Activated CD4-positive, alpha-beta T cell treated with anti-CD3 and anti-CD28 coated beads, Interleukin-2, amount 50 U/mL, for 16 hours (primary cell): Measurements from ENCODE around the gene MSTO1.
"Not testable (repeated sequence)": the region's sequence is repeated elsewhere in the genome, so short reads cannot be mapped to it uniquely, and the experiment has no call there.

Experiments
- DNase-seq: peaks from one replicate; pipeline ENCODE4 v3.0.0-alpha.2; 2020

Gene MSTO1

DNA sequence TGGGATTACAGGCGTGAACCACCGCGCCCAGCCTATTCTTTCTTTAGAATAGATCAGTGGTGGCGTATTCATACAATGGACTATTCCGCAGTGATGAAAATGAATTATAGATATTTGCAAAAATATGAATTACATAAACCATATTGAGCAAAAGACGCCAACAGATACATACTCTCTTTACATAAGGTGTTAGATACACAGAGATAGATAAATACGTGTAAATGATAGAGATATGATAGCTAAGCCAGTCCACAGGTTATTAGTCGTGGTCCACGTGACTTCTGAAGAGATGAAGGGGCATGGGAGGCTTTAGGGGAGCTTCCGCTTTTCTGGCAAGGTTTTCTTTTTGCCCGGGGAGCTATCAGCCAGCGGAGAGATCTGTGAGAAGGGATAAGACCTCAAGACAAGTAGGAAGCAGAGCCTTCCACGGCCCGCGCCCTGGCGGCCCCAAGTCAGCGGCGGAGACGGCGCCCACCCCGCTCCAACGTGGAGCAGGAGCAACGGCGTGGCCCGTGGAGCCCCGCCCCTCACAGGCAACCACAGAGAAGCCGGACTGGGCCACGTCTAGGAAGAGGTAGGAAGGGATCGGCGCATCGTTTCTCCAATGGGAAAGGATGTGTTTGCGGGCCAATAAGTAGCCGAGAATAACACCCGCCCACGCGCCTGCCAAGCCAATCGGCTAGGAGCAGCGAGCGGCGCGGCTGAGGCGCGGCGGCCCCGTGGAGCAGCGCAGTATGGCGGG lies at the start of gene MSTO1:
TSS of gene MSTO1 (plus strand) at position 704 of the 742 bp plus-strand sequence. CDS start at position 735, 31 bp downstream.
- DNase-seq, result peak; percentile 98

DNA sequence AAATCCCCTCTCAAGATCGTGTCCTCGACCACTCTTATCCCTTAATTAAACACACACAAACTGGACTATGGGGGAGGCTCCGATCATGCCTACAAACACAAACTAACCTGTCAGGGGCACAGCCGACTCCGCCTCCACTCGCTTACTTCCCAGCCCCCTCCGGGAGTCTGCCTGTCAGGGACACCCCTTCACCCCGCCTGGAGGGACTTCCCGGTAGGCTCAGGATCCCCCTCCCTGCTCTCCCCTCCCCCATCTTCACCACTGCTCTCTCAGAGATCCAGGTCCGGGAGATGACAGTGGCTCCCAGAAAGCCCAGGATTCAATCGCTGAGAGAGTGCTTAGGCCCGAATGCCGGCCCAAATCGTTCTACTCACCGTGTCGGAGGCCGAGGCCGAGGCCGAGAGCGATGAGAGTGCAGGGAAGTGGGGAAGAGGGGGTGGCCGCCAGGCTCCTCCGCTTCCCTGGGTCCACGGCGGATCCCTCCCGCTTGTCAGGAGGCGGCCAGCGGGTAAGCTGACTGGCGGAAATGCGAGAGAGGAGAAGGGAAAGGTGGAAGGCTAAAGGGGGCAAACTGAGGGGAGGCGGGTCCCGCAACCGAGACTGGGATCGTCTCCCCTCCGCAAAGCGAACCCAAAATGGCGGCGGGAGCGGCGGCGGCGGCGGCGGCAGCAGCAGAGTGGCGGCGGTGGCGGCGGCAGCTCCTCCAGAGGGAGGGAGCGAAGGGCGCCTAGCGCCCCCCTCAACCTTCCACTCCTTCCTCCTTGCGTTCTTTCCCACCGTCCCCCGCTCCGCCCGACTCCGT lies 48.0 kb upstream of the MSTO1 start:
- DNase-seq, result peak; percentile 46

DNA sequence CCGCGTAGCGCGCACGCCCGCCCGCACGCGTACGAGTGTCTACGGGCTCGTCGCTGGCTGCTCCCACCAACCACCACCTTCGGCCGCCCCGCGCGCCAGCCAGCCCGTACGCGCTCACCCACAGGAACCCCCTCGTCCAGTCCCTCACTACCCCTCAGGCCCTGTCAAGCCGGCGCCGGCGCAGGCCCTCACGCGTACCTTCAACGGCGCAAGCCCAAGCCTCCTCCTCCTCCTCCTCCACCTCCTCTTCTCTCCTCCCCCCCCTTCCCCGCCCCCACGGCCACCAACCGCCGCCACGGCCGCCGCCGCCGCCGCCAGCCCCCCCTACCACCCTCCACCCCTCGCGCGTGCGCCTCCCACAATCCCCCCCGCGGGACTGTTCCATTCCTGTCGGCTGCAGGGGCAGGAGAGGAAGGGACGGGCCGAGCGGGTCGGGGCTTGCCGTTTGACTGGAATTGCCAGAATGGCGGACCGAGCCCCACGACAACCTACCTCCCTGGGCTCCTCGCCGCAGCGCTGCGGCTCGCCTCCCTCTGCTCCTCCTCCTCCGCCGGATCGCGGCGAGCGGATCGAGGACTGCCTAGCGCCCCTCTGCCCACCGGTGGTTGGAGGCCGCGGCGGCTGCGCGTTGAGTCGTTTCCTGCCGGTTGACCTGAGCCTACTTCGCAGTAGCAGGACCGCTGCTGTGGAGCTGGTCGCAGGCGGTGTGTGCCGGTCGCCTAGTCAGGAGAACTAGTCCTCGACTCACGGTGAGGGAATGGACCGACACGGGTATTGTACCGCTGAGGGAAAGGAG lies 47.2 kb upstream of the MSTO1 start, which contains the start of gene ASH1L:
TSS of gene ASH1L (minus strand) at position 223 of the 796 bp plus-strand sequence. CDS start 41,284 bp downstream, outside the sequence.
- peak; percentile 93 for DNase-seq

DNA sequence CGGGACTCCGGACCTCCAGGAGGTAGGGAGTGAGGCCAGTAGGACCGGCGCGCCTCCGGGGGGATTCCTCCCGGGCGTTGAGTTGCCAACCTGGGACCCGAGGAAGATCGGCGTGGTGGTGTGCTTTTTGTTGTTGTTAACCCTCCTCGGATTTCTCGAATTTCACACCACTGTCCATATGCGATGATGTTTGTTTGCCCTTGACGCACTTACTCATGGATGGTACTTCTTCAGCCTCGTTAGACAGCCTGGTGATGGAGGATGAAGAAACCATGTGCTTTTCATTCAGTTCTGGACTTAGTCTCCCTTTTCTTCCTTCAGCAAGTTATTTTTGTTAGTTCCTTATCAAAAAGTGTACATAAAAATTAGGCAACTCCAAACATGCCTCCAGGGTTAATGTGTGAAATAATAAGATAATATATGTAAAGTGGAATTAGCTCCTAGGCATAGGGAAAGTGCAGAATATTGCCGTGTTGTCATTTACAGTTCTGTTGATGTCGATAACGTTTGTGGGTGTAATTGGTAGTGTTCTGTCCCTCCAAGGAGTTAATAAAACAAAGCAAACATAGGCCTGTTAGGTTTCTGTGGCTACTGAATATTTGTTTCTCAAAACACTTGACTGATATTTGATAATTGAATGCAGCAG lies 46.5 kb upstream of the MSTO1 start:
- peak; percentile 15 for DNase-seq

DNA sequence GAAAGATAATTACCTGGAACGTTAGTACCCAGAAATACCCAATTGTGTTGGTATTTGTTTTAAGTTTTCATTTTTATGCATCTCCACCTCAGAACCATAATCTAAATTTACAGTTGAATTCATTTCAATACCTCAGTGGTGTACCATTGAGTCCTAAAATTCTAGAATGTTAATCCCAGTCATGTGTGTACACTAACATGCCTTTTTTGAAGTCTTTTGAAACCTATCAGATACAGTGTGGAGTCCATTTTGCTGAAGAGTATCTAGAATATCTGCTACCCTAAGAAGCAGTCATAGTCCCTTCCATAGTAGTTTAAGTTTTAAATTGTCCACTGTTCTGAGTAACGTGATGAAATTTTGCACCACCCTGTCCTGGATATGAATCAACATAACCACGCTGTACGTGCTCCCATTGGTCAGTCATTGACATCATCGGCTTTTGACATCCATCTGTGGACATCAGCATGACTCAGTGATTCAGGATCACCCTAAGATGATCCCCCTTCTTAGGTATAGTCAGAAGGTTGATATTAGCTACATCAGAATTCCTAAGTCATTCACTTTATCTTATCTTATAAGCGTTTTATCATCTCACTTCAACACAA lies 39.9 kb upstream of the MSTO1 start:
- no peak for DNase-seq

DNA sequence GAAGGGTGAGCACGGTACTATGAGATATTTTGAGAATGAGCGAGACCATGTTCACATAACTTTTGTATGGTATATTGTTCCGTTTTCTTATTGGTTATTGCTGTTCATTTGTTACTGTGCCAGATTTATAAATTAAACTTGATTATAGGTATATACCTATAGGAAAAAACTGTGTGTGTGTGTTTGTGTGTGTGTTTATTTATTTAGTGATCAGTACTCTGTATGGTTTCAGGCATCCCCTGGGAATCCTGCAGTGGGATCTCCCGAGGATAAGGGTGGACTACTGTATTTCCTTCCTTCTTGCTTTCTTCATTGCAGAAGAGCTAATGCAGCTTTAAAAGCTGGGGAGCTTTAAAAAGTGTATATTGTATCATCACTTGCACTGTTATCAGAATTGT lies 39.4 kb upstream of the MSTO1 start:
- no peak for DNase-seq

DNA sequence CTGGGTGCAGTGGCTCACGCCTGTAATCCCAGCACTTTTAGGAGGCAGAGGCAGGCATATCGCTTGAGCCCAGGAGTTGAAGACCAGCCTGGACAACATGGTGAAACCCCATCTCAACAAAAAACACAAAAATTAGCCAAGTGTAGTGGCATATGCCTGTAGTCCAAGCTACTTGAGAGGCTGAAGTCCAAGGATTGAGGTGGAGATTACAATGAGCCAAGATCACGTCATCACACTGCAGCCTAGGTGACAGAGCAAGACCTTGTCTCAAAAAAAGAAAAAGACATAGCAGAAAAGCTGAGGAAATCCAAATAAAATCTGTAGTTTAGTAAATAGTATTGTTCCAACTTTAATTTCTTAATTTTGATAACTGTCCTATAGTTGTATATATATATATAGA lies 35.9 kb upstream of the MSTO1 start:
- DNase-seq, result no peak

DNA sequence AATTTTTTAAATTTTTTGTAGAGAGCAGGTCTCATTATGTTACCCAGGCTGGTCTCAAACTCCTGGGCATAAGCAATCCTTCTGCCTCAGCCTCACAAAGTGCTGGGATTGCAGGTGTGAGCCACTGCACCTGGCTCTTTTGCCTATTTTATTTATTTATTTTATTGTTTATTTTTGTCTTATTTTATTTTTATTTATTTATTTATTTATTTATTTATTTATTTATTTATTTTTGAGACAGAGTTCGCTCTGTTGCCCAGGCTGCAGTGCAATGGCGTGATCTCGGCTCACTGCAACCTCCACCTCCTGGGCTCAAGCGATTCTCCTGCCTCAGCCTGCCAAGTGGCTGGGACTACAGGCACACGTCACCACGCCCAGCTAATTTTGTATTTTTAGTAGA lies 34.4 kb upstream of the MSTO1 start:
- not testable (repeated sequence) for DNase-seq

DNA sequence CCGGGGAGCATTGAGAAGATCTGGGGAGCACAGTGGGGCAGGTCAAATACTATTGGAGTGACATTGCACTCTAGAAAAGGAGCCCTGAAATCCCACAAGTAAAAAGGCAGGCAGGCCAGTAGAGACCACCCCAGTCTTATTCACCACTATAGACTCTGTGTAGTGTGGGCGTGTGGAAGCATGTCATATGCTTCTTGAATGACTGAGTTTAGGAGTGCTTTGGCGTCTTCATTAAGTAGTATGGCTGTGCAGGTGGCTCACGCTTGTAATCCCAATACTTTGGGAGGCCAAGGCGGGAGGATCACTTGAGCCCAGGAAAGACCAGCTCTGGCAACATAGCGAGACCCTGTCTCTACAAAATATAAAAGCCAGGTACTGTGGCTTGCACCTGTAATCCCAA lies 26.2 kb upstream of the MSTO1 start:
- not testable (repeated sequence) for DNase-seq

DNA sequence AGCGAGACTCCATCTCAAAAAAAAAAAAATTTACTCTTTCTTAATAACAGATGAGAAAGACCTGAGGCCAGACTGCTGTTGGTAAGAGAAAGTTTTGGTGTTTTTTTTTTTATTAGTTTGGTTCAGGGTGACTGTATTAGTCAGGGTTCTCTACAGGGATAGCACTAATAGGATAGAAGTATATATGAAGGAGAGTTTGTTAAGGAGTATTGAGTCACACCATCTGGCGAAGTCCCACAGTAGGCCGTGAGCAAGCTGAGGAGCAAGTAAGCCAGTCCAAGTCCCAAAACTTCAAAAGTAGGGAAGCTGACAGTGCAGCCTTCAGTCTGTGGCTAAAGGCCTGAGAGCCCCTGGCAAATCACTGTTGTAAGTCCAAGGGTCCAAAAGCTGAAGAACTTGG lies 20.7 kb upstream of the MSTO1 start:
- not testable (repeated sequence) for DNase-seq

DNA sequence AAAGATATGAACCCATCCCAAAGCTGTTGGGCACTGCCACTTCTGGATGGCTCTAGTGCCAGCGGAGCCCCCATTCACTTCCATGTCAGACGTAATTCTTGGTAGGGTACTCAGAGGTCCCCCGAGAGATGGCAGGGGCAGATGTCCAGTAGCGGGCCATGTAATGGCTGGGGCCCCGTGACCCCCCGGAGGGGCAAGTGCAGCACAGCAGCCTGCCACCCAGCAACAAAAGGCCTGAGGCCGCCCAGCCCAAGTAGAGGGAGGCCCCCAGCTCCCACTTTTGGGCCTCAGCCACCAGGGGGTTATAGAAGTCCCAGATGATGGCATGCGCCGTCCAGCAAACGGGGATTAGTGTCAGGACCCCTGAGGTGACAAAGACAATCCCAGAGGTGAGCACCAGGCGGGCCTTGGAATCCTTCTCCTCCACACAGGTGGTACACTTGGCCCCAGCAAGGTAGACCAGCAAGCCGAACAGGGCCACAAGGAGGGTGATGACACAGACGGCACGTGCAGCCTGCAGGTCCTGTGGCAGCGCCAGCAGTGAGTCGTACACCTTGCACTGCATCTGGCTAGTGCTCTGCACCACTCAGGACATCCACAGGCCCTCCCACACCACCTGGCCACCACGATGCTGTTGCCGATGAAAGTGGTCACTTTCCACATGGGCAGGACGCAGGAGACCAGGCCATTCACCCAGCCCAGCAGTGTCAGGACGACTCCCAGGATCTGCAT lies 19.3 kb upstream of the MSTO1 start:
- DNase-seq, result not testable (repeated sequence)

DNA sequence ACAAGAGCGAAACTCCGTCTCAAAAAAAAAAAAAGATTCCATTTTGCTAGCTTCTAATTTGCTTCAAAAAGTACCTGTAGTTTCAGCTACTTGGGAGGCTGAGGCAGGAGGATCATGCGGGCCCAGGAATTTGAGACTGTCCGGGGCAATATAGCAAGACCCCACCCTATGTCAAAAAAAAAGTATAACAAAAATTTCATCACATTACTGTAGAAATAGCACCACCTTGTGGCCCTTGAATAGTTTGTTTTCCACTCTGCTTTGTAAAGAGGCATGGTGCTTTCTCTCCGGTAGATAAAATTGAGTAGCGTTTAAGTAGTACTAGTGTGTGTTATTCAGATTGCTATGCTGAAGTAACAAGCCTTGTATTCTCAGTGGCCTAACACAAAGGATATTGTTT lies 18.2 kb upstream of the MSTO1 start:
- DNase-seq, result peak; percentile 65

DNA sequence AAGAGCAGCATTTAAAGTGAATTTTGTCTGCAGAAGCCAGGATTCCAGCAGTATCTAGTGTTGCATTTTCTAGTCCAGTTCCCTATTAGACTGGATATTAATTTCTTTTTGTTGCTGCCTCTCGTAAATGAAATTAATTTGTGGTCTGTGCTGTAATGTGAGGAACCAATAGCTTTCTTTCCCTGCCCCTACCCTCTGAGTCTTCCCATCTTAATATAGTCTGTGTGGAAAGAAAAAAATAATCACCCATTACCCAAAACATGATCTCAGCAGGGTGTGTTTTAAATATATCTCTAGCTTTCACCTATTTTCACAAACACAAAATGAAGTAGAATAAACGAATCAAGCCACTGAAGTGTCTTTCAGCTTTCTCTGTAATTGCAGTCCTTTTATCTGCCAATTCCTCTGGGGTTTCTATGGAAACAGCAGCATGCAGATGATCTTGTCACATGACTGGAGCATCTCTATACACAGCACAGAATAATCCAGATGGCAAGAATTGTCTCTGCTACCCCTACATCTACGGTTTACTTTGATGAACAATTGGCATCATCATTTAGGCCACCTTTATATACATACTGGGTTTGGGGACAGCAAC lies 14.0 kb upstream of the MSTO1 start:
- DNase-seq, result not testable (repeated sequence)

DNA sequence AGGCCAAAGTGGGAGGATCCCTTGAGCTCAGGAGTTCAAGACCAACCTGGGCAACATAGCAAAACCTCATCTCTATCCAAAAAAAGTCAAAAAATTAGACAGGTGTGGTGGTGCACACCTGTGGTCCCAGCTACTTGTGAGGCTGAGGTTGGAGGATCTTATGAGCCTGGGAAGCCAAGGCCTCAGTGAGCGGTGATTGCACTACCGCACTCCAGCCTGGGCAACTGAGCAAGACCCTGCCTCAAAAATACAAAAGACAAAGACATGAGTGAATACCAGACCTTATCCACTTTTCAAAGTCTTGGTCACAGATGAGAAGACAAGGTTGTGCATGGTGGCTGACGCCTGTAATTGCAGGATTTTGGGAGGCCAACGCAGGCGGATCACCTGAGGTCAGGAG lies 13.2 kb upstream of the MSTO1 start:
- no peak for DNase-seq

DNA sequence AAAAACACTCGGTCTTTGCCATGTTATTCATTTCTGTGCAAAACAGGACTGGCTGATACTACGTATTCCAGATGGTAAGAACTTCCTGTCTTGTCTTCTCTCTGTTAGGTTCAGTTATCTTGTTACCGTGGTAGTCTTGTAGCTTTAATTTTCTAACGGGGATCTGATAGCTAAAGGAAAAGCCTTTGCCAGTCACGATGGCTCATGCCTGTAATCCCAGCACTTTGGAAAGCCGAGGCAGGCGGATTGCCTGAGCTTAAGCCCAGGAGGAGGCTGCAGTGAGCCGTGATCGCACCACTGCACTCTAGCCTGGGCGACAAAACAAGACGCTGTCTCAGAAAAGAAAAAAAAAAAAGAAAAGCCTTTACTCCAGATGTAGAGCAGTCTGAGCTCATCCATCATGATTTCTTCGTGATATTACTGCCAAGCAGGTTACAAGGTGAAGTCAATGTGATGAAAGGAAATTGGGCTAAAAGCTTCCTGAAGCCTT lies 11.1 kb upstream of the MSTO1 start:
- DNase-seq, result no peak

DNA sequence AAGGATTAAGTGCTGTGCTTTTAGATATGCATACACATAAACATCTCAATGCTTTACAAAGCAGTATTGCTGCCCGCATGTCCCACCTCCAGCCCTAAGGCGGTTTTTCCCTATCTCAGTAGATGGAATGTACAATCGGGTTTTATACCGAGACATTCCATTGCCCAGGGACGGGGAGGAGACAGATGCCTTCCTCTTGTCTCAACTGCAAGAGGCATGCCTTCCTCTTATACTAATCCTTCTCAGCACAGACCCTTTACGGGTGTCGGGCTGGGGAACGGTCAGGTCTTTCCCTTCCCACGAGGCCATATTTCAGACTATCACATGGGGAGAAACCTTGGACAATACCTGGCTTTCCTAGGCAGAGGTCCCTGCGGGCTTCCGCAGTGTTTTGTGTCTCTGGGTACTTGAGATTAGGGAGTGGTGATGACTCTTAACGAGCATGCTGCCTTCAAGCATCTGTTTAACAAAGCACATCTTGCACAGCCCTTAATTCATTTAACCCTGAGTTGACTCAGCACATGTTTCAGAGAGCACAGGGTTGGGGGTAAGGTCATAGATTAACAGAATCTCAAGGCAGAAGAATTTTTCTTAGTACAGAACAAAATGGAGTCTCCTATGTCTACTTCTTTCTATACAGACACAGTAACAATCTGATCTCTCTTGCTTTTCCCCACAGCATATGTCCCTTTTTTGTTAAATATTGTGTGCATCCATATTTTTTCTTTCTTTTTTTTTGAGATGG lies 10.0 kb upstream of the MSTO1 start:
- not testable (repeated sequence) for DNase-seq

DNA sequence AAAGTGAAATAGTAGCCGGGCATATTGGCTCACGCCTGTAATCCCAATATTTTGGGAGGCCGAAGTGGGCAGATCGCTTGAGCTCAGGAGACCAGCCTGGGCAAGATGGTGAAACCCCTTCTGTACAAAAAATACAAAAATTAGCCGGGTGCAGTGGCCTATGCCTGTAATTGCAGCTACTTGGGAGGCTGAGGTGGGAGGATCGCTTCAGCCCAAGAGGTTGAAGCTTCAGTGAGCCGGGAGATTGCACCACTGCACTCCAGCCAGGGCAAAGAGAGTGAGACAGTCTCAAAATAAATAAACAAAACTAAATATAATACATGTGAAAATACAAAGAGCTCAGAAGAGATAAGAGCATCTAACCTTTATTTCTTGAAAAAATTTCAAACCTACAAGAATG lies 2.3 kb upstream of the MSTO1 start:
- no peak for DNase-seq

DNA sequence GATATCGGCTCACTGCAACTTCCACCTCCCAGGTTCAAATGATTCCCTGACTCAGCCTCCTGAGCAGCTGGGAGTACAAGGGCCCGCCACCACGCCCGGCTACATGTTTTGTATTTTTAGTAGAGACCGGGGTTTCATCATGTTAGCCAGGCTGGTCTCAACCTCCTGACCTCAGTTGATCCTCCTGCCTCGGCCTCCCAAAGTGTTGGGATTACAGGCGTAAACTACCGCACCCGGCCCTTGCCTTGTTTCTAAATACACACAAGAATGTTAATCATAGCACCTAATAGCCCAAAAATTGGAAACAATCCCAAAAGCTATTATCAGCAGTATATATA lies 1.2 kb upstream of the MSTO1 start:
- DNase-seq, result no peak

DNA sequence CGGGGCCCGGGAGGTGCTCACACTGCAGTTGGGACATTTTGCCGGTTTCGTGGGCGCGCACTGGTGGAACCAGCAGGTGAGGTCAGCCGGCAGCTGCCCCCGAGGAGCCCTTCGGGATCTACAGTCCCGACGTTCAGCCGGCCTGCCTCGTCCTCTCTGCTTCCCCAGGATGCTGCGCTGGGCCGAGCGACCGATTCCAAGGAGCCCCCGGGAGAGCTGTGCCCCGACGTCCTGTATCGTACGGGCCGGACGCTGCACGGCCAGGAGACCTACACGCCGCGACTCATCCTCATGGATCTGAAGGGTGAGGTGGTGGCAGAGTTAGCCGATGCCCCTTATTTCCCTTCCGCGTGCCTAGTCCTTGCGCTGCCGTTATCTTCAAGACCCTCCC lies 234 bp downstream of the MSTO1 start:
- DNase-seq, result not testable (repeated sequence)

DNA sequence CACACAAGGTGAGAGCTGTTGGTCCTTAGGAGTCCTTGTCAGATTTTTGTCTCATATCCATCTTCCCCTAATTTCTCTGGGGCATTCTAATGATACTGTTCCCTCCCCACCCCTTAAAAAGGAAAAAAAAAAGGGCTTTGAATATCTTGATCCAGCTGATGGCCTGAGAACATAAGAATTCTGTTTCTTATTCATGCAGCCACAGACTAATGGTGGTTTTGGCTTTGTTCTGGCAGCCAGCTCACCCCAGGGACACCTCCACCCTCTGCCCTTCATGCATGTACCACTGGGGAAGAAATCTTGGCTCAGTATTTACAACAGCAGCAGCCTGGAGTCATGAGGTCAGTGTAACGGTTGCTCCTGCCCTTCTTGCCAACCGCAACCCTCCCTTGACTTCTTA lies 3.2 kb downstream of the MSTO1 start:
- DNase-seq, result not testable (repeated sequence)
